IPS-18a (cell line): ENCODE measurements around the gene BLZF1.
"Not testable (repeated sequence)": the region's sequence is repeated elsewhere in the genome, so short reads cannot be mapped to it uniquely, and the experiment has no call there.

Experiments
- H3K27ac ChIP-seq: one replicate; pipeline ENCODE4 v1.5.1; 2013; ENCODE audit warnings: low read length
- H3K27me3 ChIP-seq: one replicate; pipeline ENCODE4 v1.6.1; 2013; ENCODE audit warnings: mild to moderate bottlenecking, low read length; ENCODE audit not compliant: control insufficient read depth, insufficient read depth
- H3K36me3 ChIP-seq: one replicate; pipeline ENCODE4 v1.6.1; 2013; ENCODE audit warnings: low read depth, low read length; ENCODE audit not compliant: control insufficient read depth
- H3K4me1 ChIP-seq: one replicate; pipeline ENCODE4 v1.6.1; 2013; ENCODE audit warnings: low read depth, low read length; ENCODE audit not compliant: control insufficient read depth
- H3K4me3 ChIP-seq: one replicate; pipeline ENCODE4 v1.5.1; 2013; ENCODE audit warnings: low read length
- H3K9ac ChIP-seq: one replicate; pipeline ENCODE4 v1.6.1; 2013; ENCODE audit warnings: mild to moderate bottlenecking, low read length, moderate library complexity
- H3K9me3 ChIP-seq: one replicate; pipeline ENCODE4 v1.6.1; 2013; ENCODE audit warnings: low read depth, low read length; ENCODE audit not compliant: control insufficient read depth

The BLZF1 gene

DNA sequence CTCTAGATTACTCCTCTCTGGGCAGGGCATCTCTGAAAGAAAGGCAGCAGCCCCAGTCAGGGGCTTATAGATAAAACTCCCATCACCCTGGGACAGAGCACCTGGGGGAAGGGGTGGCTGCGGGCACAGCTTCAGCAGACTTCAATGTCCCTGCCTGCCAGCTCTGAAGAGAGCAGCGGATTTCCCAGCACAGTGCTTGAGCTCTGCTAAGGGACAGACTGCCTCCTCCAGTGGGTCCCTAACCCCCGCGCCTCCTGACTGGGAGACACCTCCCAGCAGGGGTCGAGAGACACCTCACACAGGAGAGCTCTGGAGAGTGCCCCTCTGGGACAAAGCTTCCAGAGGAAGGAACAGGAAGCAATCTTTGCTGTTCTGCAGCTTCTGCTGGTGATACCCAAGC, 40.3 kb downstream of the BLZF1 start:
- H3K9ac ChIP-seq, H3K27ac ChIP-seq, H3K9me3 ChIP-seq, H3K4me1 ChIP-seq, H3K4me3 ChIP-seq, H3K27me3 ChIP-seq, H3K36me3 ChIP-seq: not testable (repeated sequence)

DNA sequence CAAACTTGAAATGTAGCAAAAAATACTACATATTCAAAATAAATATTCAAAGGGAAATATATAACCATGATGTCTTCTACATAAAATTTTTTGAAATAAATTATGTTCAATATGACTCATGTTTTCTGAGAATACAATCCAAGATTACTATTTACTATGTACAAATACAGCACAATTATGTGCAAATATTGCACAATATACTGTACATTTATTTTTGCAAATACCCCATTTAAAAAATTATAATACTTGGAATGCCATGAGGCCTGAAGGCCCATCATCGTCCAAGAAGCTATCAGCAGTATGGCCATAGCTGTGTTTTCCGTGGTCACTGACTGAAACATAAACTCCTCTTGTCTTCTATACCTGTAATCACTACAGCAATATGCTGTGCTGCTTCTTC, 47.0 kb downstream of the BLZF1 start:
- Histone ChIP-seq H3K27ac (no peak overlapping the region), H3K27me3 (no peaks in the 10 kb centered on the region), H3K4me3 (no peak overlapping the region), H3K36me3 (no peaks in the 10 kb centered on the region), H3K4me1 (no peaks in the 10 kb centered on the region), H3K9ac (no peak overlapping the region), H3K9me3 (no peaks in the 10 kb centered on the region)

GRCh38 chr1:169421309-169421708, 53.3 kb downstream of the BLZF1 start:
- Histone ChIP-seq H3K9ac (no peak overlapping the region), H3K27me3 (no peaks in the 10 kb centered on the region), H3K9me3 (no peaks in the 10 kb centered on the region), H3K36me3 (no peaks in the 10 kb centered on the region), H3K4me3 (no peak overlapping the region), H3K27ac (no peak overlapping the region), H3K4me1 (no peaks in the 10 kb centered on the region)

- peaks cover 20% of the 10 kb centered on the region for H3K27me3 ChIP-seq
- peak overlapping the region; percentile 37 for H3K9ac ChIP-seq
- no peak overlapping the region for H3K27ac ChIP-seq
- H3K9me3 ChIP-seq = no peaks in the 10 kb centered on the region
- no peaks in the 10 kb centered on the region for H3K36me3 ChIP-seq
- peak overlapping the region; percentile 68 for H3K4me3 ChIP-seq
- H3K4me1 ChIP-seq = peaks cover 6% of the 10 kb centered on the region
Observed at GRCh38 chr1:169426174-169426705, 58.2 kb downstream of the BLZF1 start.

GRCh38 chr1:169427081-169427641, 59.2 kb downstream of the BLZF1 start, which contains the start of gene CCDC181:
TSS of gene CCDC181 (minus strand) at chr1:169427474. CDS start at chr1:169424927, 2,547 bp downstream.
- Histone ChIP-seq H3K9ac (peak within 1 kb of the TSS; percentile 37), H3K36me3 (no peaks in the 10 kb centered on the region), H3K4me3 (peak within 1 kb of the TSS; percentile 68), H3K4me1 (peaks cover 6% of the 10 kb centered on the region), H3K27ac (no peak within 1 kb of the TSS), H3K27me3 (peaks cover 20% of the 10 kb centered on the region), H3K9me3 (no peaks in the 10 kb centered on the region)
